Measurements from ENCODE around the gene MYH2.

MYH2 gene

DNA sequence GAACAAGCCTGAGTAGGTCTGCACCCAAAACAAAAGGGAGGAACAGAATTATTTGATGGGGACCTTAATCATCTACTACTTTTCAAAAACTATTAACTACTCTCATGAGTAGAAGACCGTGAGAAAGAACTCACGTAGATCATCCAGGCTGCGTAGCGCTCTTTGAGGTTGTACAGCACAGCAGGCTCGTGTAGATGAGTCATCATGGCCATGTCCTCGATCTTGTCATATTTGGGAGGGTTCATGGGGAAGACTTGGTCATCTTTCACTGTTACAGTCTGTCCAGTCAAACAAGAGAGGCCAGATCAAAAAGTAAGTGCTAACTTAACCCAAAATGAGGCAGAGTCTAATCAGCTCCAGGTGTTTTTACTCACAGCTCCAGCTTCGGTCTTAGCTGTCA lies 33.4 kb downstream of the MYH2 start:
- Histone ChIP-seq H3F3A (ENCODE audit: insufficient read depth, low read length) (no peaks in the 10 kb centered on the region), H3K79me2 (ENCODE audit: insufficient read depth, low read length) (no peaks in the 10 kb centered on the region), H3K4me3 (ENCODE audit: low read depth, low read length, poor library complexity, severe bottlenecking) (no peak overlapping the region), H3K9me3 (ENCODE audit: low read length) (no peaks in the 10 kb centered on the region), H3K27me3 (ENCODE audit: insufficient read depth, low read length) (no peaks in the 10 kb centered on the region), H3K9ac (ENCODE audit: low read length) (no peak overlapping the region), H3K4me2 (ENCODE audit: low read length) (no peak overlapping the region), H3K9me2 (ENCODE audit: low read depth, low read length) (no peaks in the 10 kb centered on the region), H3K27ac (ENCODE audit: low read depth, low read length, poor library complexity, severe bottlenecking) (no peak overlapping the region), H3K4me1 (ENCODE audit: insufficient read depth, low read length, severe bottlenecking) (no peaks in the 10 kb centered on the region), H2AFZ (ENCODE audit: low read length) (no peak overlapping the region), H3K36me3 (ENCODE audit: insufficient read depth, low read length) (no peaks in the 10 kb centered on the region), H4K20me1 (ENCODE audit: insufficient read depth, low read length) (no peaks in the 10 kb centered on the region)
- TF ChIP-seq, protein P1, sequence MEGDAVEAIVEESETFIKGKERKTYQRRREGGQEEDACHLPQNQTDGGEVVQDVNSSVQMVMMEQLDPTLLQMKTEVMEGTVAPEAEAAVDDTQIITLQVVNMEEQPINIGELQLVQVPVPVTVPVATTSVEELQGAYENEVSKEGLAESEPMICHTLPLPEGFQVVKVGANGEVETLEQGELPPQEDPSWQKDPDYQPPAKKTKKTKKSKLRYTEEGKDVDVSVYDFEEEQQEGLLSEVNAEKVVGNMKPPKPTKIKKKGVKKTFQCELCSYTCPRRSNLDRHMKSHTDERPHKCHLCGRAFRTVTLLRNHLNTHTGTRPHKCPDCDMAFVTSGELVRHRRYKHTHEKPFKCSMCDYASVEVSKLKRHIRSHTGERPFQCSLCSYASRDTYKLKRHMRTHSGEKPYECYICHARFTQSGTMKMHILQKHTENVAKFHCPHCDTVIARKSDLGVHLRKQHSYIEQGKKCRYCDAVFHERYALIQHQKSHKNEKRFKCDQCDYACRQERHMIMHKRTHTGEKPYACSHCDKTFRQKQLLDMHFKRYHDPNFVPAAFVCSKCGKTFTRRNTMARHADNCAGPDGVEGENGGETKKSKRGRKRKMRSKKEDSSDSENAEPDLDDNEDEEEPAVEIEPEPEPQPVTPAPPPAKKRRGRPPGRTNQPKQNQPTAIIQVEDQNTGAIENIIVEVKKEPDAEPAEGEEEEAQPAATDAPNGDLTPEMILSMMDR (IDR thresholded peaks at IDR 0.05; ENCODE audit: low read length): no peak
- no peak for TF ChIP-seq EZH2 (IDR thresholded peaks at IDR 0.05; ENCODE audit: borderline replicate concordance, low read length)

DNA sequence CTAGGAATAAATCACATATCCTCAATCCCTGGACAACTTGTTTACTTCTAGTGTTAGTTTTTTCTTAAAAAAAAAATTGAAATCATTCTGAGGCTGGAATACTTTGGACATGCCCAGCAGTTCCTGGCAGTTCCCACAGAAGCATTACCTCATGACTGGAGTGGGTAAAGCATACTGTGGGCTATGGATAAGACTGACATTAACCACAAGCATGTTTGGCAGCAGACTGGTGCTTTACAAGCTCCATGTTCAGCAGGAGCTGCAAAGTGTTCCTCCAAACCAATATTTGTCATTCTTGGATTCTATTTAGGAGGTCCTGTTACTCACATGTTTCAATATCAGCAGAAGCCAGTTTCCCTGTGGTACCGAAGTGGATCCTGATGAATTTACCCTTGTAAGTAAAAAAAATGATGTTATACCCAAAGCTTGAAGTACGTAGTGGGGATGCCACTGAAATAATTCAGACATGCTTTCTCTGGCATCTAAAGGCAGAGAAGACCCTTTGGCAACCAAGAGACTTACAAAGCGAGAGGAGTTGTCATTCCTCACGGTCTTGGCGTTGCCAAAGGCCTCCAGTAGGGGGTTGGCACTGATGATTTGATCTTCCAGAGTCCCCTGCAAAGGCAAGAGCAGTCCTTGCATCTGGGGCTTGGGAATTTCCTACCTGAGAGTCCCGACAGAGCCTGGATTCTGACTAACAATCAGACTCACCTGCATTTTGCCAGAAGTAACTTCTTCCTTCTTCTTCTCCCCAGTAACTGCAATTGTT lies 36.0 kb downstream of the MYH2 start:
- Histone ChIP-seq H3K9me2 (ENCODE audit: low read depth, low read length) (no peaks in the 10 kb centered on the region), H2AFZ (ENCODE audit: low read length) (no peak overlapping the region), H3K79me2 (ENCODE audit: insufficient read depth, low read length) (no peaks in the 10 kb centered on the region), H3K27me3 (ENCODE audit: insufficient read depth, low read length) (no peaks in the 10 kb centered on the region), H4K20me1 (ENCODE audit: insufficient read depth, low read length) (no peaks in the 10 kb centered on the region), H3K27ac (ENCODE audit: low read depth, low read length, poor library complexity, severe bottlenecking) (no peak overlapping the region), H3K9ac (ENCODE audit: low read length) (no peak overlapping the region), H3K4me3 (ENCODE audit: low read depth, low read length, poor library complexity, severe bottlenecking) (no peak overlapping the region), H3K4me2 (ENCODE audit: low read length) (no peak overlapping the region), H3K9me3 (ENCODE audit: low read length) (no peaks in the 10 kb centered on the region), H3K36me3 (ENCODE audit: insufficient read depth, low read length) (no peaks in the 10 kb centered on the region), H3F3A (ENCODE audit: insufficient read depth, low read length) (no peaks in the 10 kb centered on the region), H3K4me1 (ENCODE audit: insufficient read depth, low read length, severe bottlenecking) (no peaks in the 10 kb centered on the region)
- no peak for TF ChIP-seq EZH2 (IDR thresholded peaks at IDR 0.05; ENCODE audit: borderline replicate concordance, low read length)
- TF ChIP-seq, protein P1 (IDR thresholded peaks at IDR 0.05; ENCODE audit: low read length): no peak

DNA sequence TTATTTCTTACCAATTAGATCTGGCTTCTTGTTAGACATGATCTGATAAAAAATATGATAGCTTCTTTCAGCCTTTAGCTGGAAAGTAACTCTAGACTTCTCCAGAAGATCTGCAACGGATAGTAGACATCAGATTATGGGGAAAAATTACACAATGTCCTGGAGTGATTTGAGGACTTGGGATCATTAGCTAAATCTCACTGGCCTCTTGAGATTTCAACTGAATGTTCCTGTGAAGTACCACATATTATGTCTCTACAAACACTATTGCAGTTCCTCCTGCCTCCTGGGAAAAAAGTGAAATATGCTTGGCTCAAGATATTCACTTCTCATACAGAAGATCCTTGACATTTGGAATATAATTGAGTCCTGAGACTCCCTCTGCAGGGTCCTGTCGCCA lies 36.6 kb downstream of the MYH2 start:
- Histone ChIP-seq H3K4me2 (ENCODE audit: low read length) (no peak overlapping the region), H3K27me3 (ENCODE audit: insufficient read depth, low read length) (no peaks in the 10 kb centered on the region), H2AFZ (ENCODE audit: low read length) (no peak overlapping the region), H3K4me3 (ENCODE audit: low read depth, low read length, poor library complexity, severe bottlenecking) (no peak overlapping the region), H3K9ac (ENCODE audit: low read length) (no peak overlapping the region), H3K79me2 (ENCODE audit: insufficient read depth, low read length) (no peaks in the 10 kb centered on the region), H3K9me2 (ENCODE audit: low read depth, low read length) (no peaks in the 10 kb centered on the region), H4K20me1 (ENCODE audit: insufficient read depth, low read length) (no peaks in the 10 kb centered on the region), H3K36me3 (ENCODE audit: insufficient read depth, low read length) (no peaks in the 10 kb centered on the region), H3K9me3 (ENCODE audit: low read length) (no peaks in the 10 kb centered on the region), H3F3A (ENCODE audit: insufficient read depth, low read length) (no peaks in the 10 kb centered on the region), H3K27ac (ENCODE audit: low read depth, low read length, poor library complexity, severe bottlenecking) (no peak overlapping the region), H3K4me1 (ENCODE audit: insufficient read depth, low read length, severe bottlenecking) (no peaks in the 10 kb centered on the region)
- TF ChIP-seq, protein P1 (IDR thresholded peaks at IDR 0.05; ENCODE audit: low read length): no peak
- no peak for TF ChIP-seq EZH2 (IDR thresholded peaks at IDR 0.05; ENCODE audit: borderline replicate concordance, low read length)

Data from OCI-LY1 (cell line).